Renal cortex interstitium (tissue), 11 donors: ENCODE measurements around the gene DYSF. TPM values are rescaled to one million over a fixed set of nuclear protein-coding genes. Genes with fewer than 3 reads are reported as not detected.

Experiments used
- DNase-seq, 11 donors: peaks; one replicate each; pipeline ENCODE4 v3.0.0-alpha.2; 2013; ENCODE audit warnings: low read depth in 9 of 11, low spot score in 4 of 11; ENCODE audit errors: extremely low read depth in 1 of 11
- polyA plus RNA-seq, 3 donors: library from polyadenylated mRNA; unstranded; fragments of 120-200 nt; gene quantifications; one replicate each; pipeline ENCODE4 v1.2.1, GENCODE V29; 2013; ENCODE audit not compliant: insufficient read length in 3 of 3

The DYSF gene
- polyA plus RNA-seq, 3 donors = 15.2 to 20.0 (median 15.4) TPM

DNA sequence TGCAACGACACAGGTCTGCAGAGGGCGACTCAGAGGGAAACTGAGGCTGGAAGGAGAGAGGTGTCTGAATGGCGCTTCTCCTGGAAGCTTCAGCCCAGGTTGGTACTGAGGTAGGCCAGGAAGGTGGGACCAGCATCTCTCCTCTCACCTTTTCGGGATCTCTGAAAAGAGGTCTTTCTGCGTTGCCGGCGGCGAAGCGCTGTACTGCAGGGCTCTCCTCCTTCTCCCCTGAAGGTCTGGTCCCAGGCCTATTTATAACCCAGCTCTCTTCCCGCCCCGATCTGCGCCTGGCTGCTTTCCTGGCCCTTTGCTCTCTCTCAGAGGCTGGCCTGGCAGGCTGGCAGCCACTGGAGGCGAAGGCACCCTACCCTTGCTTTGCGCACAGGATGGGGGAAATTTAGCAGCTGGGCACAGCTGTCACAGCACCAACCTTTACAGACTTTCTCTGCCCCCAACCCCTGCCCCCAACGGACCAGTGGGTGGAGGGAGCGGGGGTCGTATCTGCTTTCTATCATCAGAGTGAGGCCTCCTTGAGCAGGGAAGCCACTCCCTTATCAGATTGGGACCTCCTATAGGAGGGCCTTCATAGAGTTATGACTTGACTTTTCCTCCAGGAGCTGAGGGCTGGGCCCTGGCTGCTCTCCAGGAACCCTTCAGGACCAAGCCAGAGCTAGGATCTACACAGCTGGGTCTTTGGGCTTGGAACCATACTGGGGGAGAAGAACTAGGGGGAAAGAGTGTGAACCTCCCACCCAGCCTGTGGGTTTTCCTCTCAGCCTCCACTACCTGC lies 1.1 kb downstream of the DYSF start:
- DNase-seq = no peak

- no peak for DNase-seq
These were observed 1.8 kb downstream of the DYSF start for GRCh38 chr2:71455011-71455740.

GRCh38 chr2:71455741-71456569 lies 2.6 kb downstream of the DYSF start:
- DNase-seq = no peak

GRCh38 chr2:71456617-71457016 lies 3.3 kb downstream of the DYSF start:
- no peak for DNase-seq

- DNase-seq = no peak
These were observed 4.0 kb downstream of the DYSF start for GRCh38 chr2:71457123-71457915.

DNA sequence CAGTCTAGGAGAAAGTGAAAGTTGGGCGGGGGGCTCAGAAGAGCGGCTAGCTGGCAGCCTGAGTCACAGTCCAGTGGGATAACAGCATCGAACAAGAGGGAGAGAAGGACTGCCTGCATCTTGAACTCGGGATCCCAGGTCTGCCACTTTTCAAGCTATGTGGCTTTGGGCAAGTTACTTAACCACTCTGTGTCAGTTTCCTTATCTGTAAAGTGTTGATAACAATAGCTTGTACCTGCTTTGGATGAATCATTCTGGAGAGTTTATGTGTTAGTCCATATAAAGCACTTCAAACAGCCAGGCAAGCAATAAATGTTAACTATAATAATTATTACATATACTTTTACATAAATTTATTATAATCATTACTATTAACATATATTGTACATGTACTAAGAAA lies 4.6 kb downstream of the DYSF start:
- no peak for DNase-seq

DNA sequence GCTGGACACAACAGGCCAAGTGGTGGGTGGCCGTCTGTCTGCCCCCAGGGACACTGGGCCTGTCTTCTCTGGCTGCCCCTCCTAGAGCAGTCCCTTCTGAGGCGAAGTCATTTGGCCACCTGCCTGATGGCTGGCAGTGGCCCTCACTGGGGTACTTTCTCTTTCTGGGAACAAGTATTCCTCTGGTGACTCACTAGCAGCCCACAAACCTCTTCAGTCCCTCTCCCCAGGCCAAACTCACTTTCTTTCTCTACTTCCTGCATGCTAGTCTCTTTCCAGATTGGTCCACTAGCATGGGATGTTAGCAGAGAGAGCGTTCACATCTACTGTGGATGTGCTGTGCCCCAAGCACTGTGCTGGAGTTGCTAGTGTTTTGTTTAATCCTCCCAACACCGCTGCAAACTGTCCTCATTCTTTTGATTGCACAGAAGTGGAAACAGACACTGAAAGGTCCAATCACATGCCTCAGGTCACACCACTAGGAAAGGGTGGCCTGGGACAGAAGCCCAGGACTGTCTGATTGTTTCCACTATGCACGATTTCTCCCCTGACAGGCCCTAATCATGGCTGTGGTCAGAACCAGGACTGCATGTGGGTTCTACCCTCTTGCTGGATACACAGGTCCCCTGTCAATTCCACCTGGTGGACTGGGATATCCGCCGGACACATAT lies 5.2 kb downstream of the DYSF start:
- no peak for DNase-seq

- DNase-seq = no peak
These were observed 5.7 kb downstream of the DYSF start for GRCh38 chr2:71459084-71459431.

DNA sequence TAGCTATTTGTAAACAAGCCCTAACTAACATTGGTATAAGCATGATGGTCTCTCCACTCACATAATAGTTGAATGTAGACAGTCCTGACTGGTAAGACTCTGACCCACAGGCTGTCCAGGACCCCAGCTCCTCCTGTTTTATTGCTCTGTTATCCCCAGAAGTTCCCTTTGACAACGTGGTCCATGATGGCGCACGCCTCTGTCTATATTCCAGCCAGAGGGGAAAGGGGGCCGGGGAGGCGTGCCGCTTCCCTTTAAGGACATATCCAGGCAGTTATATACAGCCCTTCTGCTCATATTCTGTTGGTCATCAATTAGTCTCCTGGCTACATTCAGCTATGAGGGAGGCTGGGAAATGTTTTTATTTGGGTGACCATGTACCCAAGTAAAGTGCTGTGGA lies 6.7 kb downstream of the DYSF start:
- no peak for DNase-seq

- no peak for DNase-seq
These were observed 7.4 kb downstream of the DYSF start for GRCh38 chr2:71460595-71461303.

- DNase-seq = no peak
These were observed 7.9 kb downstream of the DYSF start for GRCh38 chr2:71461304-71461671.

- no peak for DNase-seq
These were observed 8.8 kb downstream of the DYSF start for GRCh38 chr2:71462056-71462605.

DNA sequence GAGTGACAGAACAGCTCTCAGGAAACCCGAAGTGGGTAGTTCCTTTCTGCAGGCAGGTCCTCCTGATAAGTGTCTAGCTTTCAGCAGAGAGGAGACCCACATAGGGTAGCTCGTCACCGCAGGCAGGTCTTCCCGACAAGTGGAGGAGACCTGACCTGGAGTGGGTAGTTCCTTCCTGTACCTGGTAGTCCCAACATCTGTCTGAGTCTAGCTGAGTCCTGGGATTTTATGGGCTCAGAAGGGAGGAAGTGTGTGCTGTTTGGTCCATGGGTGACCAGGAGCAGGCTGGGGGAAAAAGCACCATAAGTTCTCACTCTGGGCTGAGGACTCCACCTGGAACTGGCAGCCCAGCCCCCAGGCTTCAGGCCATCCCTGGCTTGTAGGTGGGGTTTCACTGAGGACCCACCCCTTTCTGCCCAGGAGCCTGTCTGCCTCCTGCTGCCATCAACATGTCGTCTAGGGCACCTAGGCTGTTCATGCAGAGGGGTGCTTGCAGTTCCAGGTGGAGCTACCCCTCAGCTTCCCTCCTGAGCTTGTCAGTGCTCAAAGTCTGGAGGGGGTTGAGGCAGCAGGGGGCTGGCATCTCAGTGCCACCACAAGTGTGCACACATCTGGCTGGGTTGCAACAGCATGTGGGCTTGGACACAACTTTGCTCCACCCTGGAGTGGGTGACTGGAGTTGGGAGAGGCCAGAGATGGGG lies 9.4 kb downstream of the DYSF start:
- DNase-seq = no peak

DNA sequence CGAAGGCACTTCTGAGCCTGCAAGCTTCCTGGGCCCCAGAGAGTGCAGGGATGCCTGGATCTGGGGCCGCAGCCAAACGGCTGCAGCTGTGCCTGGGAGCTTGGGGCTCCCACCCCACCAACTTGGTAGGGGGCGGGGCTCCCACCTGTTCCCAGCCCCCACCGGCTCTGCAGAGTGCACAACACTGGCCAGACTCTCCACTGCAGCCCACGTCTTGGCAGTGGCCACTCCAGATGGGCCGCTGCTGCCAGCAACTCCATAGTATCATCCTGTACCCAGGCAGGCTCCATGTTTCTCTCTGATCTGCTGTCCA lies 9.9 kb downstream of the DYSF start:
- DNase-seq = no peak

GRCh38 chr2:71464389-71464788 lies 11.0 kb downstream of the DYSF start:
- no peak for DNase-seq

- no peak for DNase-seq
These were observed 12.0 kb downstream of the DYSF start for GRCh38 chr2:71465356-71465755.

GRCh38 chr2:71465961-71466300 lies 12.6 kb downstream of the DYSF start:
- DNase-seq = no peak
